Measurements from ENCODE around the gene KBTBD8. TPM values are rescaled to one million over a fixed set of nuclear protein-coding genes. Genes with fewer than 3 reads are reported as not detected.

KBTBD8 gene
- total and polyA plus RNA-seq, 2 of the 13 experiments (the other 11 are each of a cell fraction or from before 2014, with no cell fraction given): 1.1 to 7.6 TPM

- no peak for TF ChIP-seq CSRNP2 (CRISPR knock-in tag; conservative IDR thresholded peaks at IDR 0.05; ENCODE audit: low read depth)
- TF ChIP-seq ZNF570 (CRISPR knock-in tag; IDR thresholded peaks at IDR 0.05; ENCODE audit: borderline replicate concordance): no peak
- no peak for TF ChIP-seq NPAS2 (CRISPR knock-in tag; IDR thresholded peaks at IDR 0.05; ENCODE audit: borderline replicate concordance)
- TF ChIP-seq ZFP1 (CRISPR knock-in tag; IDR thresholded peaks at IDR 0.05): no peak
- TF ChIP-seq ARNTL (CRISPR knock-in tag; IDR thresholded peaks at IDR 0.05): no peak
- TF ChIP-seq JARID2 (CRISPR knock-in tag; IDR thresholded peaks at IDR 0.05; ENCODE audit: insufficient replicate concordance): no peak
- TF ChIP-seq, protein P1, sequence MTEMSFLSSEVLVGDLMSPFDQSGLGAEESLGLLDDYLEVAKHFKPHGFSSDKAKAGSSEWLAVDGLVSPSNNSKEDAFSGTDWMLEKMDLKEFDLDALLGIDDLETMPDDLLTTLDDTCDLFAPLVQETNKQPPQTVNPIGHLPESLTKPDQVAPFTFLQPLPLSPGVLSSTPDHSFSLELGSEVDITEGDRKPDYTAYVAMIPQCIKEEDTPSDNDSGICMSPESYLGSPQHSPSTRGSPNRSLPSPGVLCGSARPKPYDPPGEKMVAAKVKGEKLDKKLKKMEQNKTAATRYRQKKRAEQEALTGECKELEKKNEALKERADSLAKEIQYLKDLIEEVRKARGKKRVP (CRISPR knock-in tag; IDR thresholded peaks at IDR 0.05): no peak
- peak; percentile 27; the same call in 1 of the 2 replicates for TF ChIP-seq HNF4A (CRISPR knock-in tag; IDR thresholded peaks at IDR 0.05)
- TF ChIP-seq, protein P2, sequence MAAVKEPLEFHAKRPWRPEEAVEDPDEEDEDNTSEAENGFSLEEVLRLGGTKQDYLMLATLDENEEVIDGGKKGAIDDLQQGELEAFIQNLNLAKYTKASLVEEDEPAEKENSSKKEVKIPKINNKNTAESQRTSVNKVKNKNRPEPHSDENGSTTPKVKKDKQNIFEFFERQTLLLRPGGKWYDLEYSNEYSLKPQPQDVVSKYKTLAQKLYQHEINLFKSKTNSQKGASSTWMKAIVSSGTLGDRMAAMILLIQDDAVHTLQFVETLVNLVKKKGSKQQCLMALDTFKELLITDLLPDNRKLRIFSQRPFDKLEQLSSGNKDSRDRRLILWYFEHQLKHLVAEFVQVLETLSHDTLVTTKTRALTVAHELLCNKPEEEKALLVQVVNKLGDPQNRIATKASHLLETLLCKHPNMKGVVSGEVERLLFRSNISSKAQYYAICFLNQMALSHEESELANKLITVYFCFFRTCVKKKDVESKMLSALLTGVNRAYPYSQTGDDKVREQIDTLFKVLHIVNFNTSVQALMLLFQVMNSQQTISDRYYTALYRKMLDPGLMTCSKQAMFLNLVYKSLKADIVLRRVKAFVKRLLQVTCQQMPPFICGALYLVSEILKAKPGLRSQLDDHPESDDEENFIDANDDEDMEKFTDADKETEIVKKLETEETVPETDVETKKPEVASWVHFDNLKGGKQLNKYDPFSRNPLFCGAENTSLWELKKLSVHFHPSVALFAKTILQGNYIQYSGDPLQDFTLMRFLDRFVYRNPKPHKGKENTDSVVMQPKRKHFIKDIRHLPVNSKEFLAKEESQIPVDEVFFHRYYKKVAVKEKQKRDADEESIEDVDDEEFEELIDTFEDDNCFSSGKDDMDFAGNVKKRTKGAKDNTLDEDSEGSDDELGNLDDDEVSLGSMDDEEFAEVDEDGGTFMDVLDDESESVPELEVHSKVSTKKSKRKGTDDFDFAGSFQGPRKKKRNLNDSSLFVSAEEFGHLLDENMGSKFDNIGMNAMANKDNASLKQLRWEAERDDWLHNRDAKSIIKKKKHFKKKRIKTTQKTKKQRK (IDR thresholded peaks at IDR 0.05; ENCODE audit: low read length): no peak
- TF ChIP-seq ONECUT2 (CRISPR knock-in tag; IDR thresholded peaks at IDR 0.05): no peak
- no peak for TF ChIP-seq ZUFSP (CRISPR knock-in tag; IDR thresholded peaks at IDR 0.05; ENCODE audit: borderline replicate concordance)
- no peak for TF ChIP-seq TMF1 (CRISPR knock-in tag; IDR thresholded peaks at IDR 0.05; ENCODE audit: low read depth)
- TF ChIP-seq ZNF180 (CRISPR knock-in tag; IDR thresholded peaks at IDR 0.05; ENCODE audit: borderline replicate concordance, low read depth): no peak
- no peak for TF ChIP-seq ZBTB7B (CRISPR knock-in tag; IDR thresholded peaks at IDR 0.05)
- TF ChIP-seq, protein P3, sequence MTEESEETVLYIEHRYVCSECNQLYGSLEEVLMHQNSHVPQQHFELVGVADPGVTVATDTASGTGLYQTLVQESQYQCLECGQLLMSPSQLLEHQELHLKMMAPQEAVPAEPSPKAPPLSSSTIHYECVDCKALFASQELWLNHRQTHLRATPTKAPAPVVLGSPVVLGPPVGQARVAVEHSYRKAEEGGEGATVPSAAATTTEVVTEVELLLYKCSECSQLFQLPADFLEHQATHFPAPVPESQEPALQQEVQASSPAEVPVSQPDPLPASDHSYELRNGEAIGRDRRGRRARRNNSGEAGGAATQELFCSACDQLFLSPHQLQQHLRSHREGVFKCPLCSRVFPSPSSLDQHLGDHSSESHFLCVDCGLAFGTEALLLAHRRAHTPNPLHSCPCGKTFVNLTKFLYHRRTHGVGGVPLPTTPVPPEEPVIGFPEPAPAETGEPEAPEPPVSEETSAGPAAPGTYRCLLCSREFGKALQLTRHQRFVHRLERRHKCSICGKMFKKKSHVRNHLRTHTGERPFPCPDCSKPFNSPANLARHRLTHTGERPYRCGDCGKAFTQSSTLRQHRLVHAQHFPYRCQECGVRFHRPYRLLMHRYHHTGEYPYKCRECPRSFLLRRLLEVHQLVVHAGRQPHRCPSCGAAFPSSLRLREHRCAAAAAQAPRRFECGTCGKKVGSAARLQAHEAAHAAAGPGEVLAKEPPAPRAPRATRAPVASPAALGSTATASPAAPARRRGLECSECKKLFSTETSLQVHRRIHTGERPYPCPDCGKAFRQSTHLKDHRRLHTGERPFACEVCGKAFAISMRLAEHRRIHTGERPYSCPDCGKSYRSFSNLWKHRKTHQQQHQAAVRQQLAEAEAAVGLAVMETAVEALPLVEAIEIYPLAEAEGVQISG (CRISPR knock-in tag; IDR thresholded peaks at IDR 0.05): peak; percentile 54; the same call in 1 of the 2 replicates
- TF ChIP-seq, protein P4, sequence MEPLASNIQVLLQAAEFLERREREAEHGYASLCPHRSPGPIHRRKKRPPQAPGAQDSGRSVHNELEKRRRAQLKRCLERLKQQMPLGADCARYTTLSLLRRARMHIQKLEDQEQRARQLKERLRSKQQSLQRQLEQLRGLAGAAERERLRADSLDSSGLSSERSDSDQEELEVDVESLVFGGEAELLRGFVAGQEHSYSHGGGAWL (CRISPR knock-in tag; IDR thresholded peaks at IDR 0.05): no peak
- no peak for TF ChIP-seq ZSCAN30 (CRISPR knock-in tag; IDR thresholded peaks at IDR 0.05)
Observed at GRCh38 chr3:66998113-66998903, at the start of gene KBTBD8 (continued).

All from HepG2 (cell line).